Stimulated activated CD4-positive, alpha-beta T cell treated with anti-CD3 and anti-CD28 coated beads, Interleukin-4, amount 100 ng/mL, for 1 hour (primary cell): ENCODE data around the gene BABAM2.
"Not testable (repeated sequence)": the region's sequence is repeated elsewhere in the genome, so short reads cannot be mapped to it uniquely, and the experiment has no call there.

ENCODE experiments used
- DNase-seq: peaks from one replicate; pipeline ENCODE4 v3.0.0-alpha.2; 2020

The BABAM2 gene

DNA sequence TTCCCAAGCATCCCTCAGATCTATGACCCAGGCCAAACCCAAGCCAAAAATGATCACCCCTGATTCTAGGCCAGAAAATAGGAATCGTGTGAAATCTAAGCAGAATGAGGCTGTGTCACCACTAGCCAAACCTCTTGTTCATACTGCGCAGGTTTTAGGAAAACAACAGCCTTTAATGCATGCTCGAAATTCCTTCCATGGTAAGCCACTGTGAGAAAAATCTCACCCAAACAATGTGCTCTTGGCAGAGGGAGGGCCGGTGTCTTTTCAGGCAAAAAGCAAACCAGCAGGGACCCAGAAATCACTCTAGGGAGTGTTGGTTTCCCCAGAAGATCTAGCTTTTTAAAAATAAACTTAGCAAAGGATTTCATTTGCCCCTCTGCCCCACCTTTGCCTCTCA is 430.9 kb downstream of the BABAM2 start:
- DNase-seq = no peak

DNA sequence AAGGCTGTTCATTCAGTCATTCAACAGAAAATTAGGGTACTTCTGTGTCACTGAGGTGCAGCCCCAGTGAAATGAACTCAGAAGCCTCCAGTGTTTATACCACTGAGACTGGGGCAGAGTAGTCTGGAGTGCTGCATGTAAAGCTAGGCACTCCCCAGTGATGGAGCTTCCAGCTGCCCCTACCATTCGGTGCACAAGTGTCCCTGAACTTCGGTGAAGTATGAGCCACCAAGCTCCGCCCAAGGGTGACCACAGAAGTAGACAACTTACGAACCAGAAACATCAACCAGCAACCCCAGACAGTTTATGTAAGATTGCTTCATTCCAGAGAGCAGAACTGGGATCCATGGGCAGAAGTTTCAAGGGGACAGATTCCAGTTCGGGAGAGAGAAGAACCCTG is 431.5 kb downstream of the BABAM2 start:
- no peak for DNase-seq

DNA sequence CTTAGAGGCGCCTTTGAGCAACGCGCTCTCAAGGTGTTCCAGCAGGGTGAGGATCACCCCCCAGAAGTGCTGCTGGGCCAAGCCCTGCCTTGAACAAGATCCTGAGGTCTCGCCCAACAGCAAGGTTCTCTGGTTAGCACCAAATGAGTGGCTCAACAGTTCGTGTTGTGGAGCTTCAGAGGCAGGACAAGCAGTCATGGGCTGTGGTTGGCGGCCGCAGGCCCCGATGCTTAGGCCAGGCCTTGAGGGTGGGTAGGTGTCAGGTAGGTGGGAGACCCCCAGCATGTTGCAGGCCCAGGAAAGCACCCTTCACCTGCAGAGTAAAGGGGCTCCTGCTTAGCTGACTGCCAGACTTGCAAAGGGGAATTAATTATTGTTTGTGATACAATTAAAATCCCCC is 431.9 kb downstream of the BABAM2 start:
- DNase-seq = no peak

DNA sequence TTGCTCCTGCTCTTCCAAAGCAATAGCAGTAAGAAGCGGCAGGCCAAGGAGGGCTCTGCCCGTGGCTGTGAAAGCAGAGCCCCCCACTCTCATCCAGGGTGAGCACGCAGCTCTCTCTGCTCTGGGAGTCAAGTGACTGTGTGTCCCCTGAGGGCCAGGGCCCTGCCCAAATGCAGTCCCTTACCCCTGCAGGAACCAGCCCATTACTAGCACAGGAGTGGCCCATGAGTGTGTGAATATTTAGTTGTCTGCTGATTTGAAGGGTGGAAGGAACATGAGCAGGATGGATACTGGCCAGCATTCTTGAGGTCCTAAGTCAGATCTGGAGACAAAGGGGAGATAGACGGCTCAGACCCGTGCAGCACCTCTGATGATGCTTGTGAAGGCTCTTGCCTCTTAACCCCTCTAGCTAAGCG is 432.5 kb downstream of the BABAM2 start:
- DNase-seq = no peak

GRCh38 chr2:28325173-28325566 is 434.6 kb downstream of the BABAM2 start:
- no peak for DNase-seq

GRCh38 chr2:28325567-28326468 is 435.3 kb downstream of the BABAM2 start:
- DNase-seq = no peak

DNA sequence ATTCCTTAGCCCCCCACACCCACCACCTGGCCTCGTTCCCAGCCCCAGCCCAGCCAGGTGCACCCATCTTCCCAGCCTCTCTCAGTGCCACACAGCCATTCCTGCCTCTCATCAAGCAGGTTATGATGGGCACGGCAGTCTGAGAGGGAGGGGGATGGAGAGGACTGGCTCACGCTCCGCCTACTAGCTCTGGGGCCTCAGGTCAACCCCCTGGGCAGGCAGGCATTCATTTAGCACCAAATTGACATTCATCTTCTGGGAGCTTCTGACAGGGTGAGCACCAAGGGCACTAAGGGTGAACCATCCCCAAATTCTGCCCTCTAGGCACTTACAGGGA is 435.9 kb downstream of the BABAM2 start:
- DNase-seq = no peak

- no peak for DNase-seq
Observed at GRCh38 chr2:28326881-28327505, 436.5 kb downstream of the BABAM2 start.

- no peak for DNase-seq
Observed at GRCh38 chr2:28327581-28327955, 437.0 kb downstream of the BABAM2 start.

- DNase-seq = no peak
Observed at GRCh38 chr2:28327956-28328922, 437.7 kb downstream of the BABAM2 start.

- no peak for DNase-seq
Observed at GRCh38 chr2:28329184-28329583, 438.7 kb downstream of the BABAM2 start.

DNA sequence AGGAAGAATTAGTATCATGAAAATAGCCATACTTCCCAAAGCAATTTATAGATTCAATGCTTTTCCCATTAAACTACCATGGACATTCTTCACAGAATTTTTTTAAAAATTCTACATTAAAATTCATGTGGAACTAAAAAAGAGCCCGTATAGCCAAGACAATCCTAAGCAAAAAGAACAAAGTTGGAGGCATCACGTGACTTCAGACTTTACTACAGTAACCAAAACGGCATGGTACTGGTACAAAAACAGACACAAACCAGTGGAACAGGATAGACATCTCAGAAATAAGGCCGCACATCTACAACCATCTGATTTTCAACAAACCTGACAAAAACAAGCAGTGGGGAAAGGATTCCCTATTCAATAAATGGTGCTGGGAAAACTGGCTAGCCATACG is 440.2 kb downstream of the BABAM2 start:
- DNase-seq = not testable (repeated sequence)

DNA sequence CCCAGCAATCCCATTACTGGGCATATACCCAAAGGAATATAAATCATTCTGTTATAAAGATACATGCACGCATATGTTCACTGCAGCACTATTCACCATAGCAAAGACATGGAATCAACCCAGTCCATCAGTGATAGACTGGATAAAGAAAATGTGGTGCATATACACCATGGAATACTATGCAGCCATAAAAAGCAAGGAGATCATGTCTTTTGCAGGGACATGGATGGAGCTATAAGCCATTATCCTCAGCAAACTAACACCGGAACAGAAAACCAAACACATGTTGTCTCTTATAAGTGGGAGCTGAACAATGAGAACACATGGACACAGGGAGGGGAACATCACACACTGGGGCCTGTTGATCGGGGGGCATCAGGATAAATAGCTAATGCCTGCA is 441.3 kb downstream of the BABAM2 start:
- DNase-seq = not testable (repeated sequence)

- DNase-seq = no peak
Observed at GRCh38 chr2:28332696-28333095, 442.2 kb downstream of the BABAM2 start.

GRCh38 chr2:28333606-28334526 is 443.3 kb downstream of the BABAM2 start:
- DNase-seq = no peak

- no peak for DNase-seq
Observed at GRCh38 chr2:28334527-28334894, 444.0 kb downstream of the BABAM2 start.

GRCh38 chr2:28335265-28335664 is 444.7 kb downstream of the BABAM2 start:
- not testable (repeated sequence) for DNase-seq

GRCh38 chr2:28335666-28336065 is 445.1 kb downstream of the BABAM2 start:
- no peak for DNase-seq

GRCh38 chr2:28336264-28336980 is 445.9 kb downstream of the BABAM2 start:
- no peak for DNase-seq

DNA sequence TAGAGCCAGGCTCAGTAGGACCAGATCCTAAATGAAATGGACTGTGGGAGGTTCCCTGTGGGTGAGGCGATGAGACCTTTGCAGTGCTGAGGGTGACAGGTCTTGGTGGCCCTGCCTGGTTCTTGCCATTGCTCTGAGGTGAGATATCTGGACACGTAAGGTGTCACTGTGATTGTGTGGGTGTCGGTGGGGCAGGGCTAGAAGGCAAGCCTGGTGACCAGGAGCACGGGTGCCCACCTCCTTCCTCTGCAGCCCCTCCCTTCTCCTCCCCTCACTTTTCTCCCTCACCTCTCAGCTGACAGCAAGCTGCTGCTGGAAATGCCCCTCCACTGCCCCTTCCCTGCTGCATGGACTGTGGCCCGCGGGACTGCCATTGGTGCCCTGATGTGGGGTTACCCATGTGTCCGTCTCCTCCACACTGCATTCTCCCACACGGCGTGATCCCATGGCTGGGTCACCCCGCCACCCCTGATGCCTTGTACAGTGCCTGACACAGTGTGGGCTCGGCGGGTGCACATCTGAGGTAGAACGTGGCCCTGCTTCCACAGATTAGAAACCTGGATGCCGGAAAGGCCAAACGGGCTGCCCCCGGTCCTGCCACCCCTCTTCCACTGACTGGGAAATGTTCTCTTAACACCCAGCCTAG is 446.6 kb downstream of the BABAM2 start:
- DNase-seq = no peak
